DND-41 (cell line): ENCODE results near the gene TMEM256.

Experiments
- EZH2 ChIP-seq: IDR thresholded peaks from 3 replicates; pipeline ENCODE4 v1.6.1; 2012; ENCODE audit warnings: borderline replicate concordance, low read depth, mild to moderate bottlenecking, moderate library complexity, low read length, inconsistent platforms; ENCODE audit not compliant: severe bottlenecking
- TF ChIP-seq, protein P1 (sequence below): IDR thresholded peaks from 2 replicates; pipeline ENCODE4 v1.5.1; 2012; ENCODE audit warnings: borderline replicate concordance, low read length, moderate library complexity, mild to moderate bottlenecking; ENCODE audit not compliant: poor library complexity, severe bottlenecking; ENCODE audit errors: extremely low read depth

DNA sequence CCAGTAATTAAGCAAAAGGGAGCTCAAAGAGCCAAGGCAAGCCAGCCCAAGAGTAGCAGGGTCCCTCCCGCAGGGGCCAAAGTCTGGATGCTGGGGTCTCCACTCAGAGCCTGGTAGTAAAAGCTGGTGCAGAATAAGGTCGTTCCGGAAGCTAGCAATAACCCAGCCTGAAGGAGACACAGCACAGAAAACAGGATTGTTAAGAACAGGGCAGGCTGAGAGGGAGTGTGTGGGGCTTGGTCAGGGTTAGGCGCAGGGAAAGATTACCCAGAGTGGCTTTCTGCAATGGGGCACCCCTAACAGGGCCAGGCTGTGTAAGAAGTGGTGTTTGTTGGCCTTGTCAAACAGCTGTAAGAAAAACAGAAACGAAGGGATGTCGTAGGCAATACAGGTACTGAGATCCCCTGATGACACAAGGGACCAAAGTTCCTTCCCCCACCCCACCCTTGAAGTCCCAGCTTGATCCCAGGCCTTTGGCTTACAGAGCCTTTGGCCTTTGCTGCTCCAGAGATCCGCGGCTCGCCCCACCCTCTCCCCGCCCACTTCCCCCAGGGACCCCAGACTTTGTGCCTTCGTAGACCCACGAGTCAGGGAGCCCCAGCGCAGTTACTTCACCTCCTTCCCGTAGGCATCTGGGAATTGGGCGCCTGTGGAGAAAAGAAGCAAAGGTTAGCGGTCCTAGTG, 712 bp downstream of the TMEM256 start:
- no peak for TF ChIP-seq EZH2
- TF ChIP-seq, protein P1, sequence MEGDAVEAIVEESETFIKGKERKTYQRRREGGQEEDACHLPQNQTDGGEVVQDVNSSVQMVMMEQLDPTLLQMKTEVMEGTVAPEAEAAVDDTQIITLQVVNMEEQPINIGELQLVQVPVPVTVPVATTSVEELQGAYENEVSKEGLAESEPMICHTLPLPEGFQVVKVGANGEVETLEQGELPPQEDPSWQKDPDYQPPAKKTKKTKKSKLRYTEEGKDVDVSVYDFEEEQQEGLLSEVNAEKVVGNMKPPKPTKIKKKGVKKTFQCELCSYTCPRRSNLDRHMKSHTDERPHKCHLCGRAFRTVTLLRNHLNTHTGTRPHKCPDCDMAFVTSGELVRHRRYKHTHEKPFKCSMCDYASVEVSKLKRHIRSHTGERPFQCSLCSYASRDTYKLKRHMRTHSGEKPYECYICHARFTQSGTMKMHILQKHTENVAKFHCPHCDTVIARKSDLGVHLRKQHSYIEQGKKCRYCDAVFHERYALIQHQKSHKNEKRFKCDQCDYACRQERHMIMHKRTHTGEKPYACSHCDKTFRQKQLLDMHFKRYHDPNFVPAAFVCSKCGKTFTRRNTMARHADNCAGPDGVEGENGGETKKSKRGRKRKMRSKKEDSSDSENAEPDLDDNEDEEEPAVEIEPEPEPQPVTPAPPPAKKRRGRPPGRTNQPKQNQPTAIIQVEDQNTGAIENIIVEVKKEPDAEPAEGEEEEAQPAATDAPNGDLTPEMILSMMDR: no peak
